Measurements from ENCODE around the gene KCNJ2.
A peak's percentile ranks its signal among the peaks of the same experiment; 100 is the strongest.

Gene KCNJ2

GRCh38 chr17:70168977-70169708 lies at the start of gene KCNJ2:
TSS of gene KCNJ2 (plus strand) at chr17:70169532. CDS start at chr17:70175040, 5,508 bp downstream.
- DNase-seq (ENCODE audit: low read depth in 2 of 2), result no peak

- no peak for DNase-seq (ENCODE audit: low read depth in 2 of 2)
These were observed 49.8 kb upstream of the KCNJ2 start for GRCh38 chr17:70119545-70119944.

GRCh38 chr17:70119983-70120382 lies 49.3 kb upstream of the KCNJ2 start:
- no peak for DNase-seq (ENCODE audit: low read depth in 2 of 2)

- no peak for DNase-seq (ENCODE audit: low read depth in 2 of 2)
These were observed 48.9 kb upstream of the KCNJ2 start for GRCh38 chr17:70120425-70120824.

- DNase-seq (ENCODE audit: low read depth in 2 of 2), result no peak
These were observed 48.2 kb upstream of the KCNJ2 start for GRCh38 chr17:70121126-70121525.

- DNase-seq (ENCODE audit: low read depth in 2 of 2), result no peak
These were observed 46.1 kb upstream of the KCNJ2 start for GRCh38 chr17:70123193-70123592.

- no peak for DNase-seq (ENCODE audit: low read depth in 2 of 2)
These were observed 44.6 kb upstream of the KCNJ2 start for GRCh38 chr17:70124723-70125122.

GRCh38 chr17:70127221-70127873 lies 42.0 kb upstream of the KCNJ2 start:
- DNase-seq (ENCODE audit: low read depth in 2 of 2), result no peak

- no peak for DNase-seq (ENCODE audit: low read depth in 2 of 2)
These were observed 40.5 kb upstream of the KCNJ2 start for GRCh38 chr17:70128727-70129238.

- DNase-seq (ENCODE audit: low read depth in 2 of 2), result no peak
These were observed 39.0 kb upstream of the KCNJ2 start for GRCh38 chr17:70130289-70130688.

- DNase-seq (ENCODE audit: low read depth in 2 of 2), result no peak
These were observed 36.8 kb upstream of the KCNJ2 start for GRCh38 chr17:70132505-70132904.

GRCh38 chr17:70134042-70134441 lies 35.3 kb upstream of the KCNJ2 start:
- DNase-seq (ENCODE audit: low read depth in 2 of 2), result no peak

- DNase-seq (ENCODE audit: low read depth in 2 of 2), result no peak
These were observed 34.6 kb upstream of the KCNJ2 start for GRCh38 chr17:70134777-70135176.

GRCh38 chr17:70136131-70136530 lies 33.2 kb upstream of the KCNJ2 start:
- DNase-seq (ENCODE audit: low read depth in 2 of 2), result no peak

- DNase-seq (ENCODE audit: low read depth in 2 of 2), result peak; percentile 42 to 44
These were observed 31.7 kb upstream of the KCNJ2 start for GRCh38 chr17:70137451-70138230.

- DNase-seq (ENCODE audit: low read depth in 2 of 2), result peak; percentile 35 to 38
These were observed 31.0 kb upstream of the KCNJ2 start for GRCh38 chr17:70138291-70138865.

GRCh38 chr17:70139449-70139993 lies 29.8 kb upstream of the KCNJ2 start:
- DNase-seq (ENCODE audit: low read depth in 2 of 2), result no peak

- no peak for DNase-seq (ENCODE audit: low read depth in 2 of 2)
These were observed 25.0 kb upstream of the KCNJ2 start for GRCh38 chr17:70144260-70144846.

GRCh38 chr17:70153210-70153609 lies 16.1 kb upstream of the KCNJ2 start:
- DNase-seq (ENCODE audit: low read depth in 2 of 2), result no peak

GRCh38 chr17:70157151-70157550 lies 12.2 kb upstream of the KCNJ2 start:
- DNase-seq (ENCODE audit: low read depth in 2 of 2), result no peak

- DNase-seq (ENCODE audit: low read depth in 2 of 2), result no peak
These were observed 11.2 kb upstream of the KCNJ2 start for GRCh38 chr17:70158180-70158579.

All from fibroblast of skin of left biceps (primary cell).